Measurements from ENCODE around the gene CYP2B6.
"Not testable (repeated sequence)": the region's sequence is repeated elsewhere in the genome, so short reads cannot be mapped to it uniquely, and the experiment has no call there.

Gene CYP2B6

DNA sequence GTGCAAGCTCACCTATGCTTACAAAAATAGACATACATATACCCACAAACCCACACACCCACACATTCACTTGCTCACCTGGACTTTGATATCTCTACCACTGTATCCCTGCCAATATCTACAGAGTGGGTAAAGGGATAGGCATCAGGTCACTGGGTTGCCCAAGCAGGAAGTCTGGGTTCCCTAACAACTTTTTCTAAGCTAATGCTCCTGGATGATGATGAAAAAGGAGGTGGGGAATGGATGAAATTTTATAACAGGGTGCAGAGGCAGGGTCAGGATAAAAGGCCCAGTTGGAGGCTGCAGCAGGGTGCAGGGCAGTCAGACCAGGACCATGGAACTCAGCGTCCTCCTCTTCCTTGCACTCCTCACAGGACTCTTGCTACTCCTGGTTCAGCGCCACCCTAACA lies at the start of gene CYP2B6:
Gene CYP2B6, plus strand, starts transcription at position 311 of the 410 bp plus-strand sequence. Its CDS starts 24 bp downstream, at position 335.
- DNase-seq = no peak

DNA sequence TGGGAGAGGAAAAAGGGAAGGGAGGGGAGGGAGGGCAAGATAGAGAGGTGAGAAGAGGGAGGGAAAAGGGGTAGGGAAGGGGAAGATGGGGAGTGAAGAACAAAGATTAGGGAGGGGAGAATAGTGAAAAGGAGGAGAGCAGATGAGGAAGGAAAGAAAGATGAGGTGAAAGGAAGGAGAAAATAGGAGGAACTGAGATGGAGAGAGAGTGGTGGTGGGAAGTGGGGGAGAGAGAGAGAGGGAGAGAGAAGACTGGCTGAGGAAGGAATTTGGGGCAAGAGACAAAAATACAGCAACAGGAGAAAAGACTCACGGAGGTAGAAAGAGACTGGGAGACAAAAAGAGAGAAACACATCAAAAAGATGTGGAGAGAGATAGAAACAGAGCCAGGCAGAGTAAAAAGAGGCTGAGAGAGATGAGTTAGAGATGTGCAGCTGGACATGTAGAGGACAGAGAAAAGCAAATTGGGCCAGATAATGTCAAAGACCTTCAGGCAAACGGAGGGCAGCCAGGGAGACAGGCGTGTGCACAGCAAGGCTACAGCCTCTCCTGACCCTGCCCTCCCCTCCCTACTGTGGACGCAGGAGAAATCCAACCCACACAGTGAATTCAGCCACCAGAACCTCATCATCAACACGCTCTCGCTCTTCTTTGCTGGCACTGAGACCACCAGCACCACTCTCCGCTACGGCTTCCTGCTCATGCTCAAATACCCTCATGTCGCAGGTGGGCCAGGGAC lies 49.4 kb upstream of the CYP2B6 start:
- no peak for DNase-seq

DNA sequence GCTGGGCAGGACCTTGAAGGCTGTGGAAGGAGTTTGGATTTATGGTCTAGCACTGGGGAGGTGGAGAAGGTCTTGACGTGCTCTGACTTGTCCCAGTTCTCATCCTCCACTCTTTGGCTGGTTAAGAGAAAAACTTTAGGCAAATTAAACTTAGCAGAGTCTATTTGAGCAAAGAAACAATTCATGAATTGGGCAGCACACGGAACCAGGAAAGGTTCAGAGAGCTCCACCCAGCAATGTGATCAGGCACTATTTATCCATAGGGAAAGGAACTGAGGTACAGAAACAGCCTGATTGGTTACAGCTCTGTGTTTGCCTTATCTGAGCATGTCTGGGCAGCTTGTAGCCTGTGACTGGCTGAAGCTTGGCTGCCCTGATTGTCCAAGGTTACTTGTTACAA lies 45.4 kb upstream of the CYP2B6 start:
- DNase-seq = no peak

DNA sequence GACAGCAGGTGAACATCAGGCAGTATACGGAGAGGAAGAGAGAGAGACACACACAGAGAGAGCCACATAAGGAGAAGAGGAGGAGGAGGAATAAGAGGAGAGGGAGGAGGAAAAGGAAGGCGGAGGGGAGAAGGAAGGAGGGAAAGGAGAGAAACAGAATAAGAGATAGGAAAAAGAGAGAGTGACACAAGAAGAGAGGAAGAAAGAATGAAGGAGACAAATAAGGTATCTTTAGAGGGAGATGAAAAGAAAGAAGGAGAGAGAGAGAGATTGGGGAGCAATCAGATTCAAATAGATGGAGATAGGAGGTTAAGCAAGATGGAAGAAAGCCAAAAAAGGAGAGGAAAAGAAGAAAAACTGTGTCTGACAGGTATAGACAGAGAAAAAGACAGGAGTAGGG lies 44.0 kb upstream of the CYP2B6 start:
- DNase-seq = no peak

DNA sequence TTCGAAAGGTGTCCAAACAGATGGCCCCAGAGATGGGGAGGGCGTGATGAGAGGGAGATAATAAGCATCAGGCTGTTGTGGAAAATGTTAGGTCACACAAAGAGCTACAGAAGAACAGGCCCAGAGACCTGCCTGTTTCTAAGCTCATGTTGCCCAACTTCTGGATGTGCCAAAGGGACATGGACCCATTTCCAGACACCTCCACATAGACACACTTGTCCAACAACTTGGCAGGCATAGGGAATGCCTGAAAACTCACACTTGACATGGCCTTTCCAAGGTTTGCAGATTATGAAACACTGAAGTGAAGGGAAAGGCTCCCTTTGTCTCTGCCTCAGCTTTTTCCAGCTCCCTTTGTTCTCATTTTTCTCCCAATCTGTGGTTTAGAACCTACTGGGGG lies 43.5 kb upstream of the CYP2B6 start:
- no peak for DNase-seq

DNA sequence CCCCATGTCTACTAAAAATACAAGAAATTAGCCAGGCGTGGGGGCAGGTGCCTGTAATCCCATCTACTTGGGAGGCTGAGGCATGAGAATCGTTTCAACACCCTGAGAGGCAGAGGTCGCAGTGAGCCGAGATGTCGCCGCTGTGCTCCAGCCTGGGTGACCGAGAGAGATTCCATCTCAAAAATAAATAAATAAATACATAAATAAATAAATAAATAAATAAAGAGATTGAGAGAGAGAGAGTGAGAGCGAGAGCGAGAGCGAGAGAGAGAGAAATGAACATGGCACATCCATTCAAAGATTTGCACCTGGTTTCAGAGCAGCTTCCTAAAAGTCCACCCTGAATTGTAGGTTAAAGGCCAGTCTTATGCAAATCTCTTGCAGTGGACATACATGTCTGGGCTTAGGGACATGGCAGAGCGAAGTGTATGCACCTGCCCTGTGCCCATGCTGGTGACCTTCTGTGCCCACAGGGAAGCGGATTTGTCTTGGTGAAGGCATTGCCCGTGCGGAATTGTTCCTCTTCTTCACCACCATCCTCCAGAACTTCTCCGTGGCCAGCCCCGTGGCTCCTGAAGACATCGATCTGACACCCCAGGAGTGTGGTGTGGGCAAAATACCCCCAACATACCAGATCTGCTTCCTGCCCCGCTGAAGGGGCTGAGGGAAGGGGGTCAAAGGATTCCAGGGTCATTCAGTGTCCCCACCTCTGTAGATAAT lies 42.3 kb upstream of the CYP2B6 start:
- no peak for DNase-seq

DNA sequence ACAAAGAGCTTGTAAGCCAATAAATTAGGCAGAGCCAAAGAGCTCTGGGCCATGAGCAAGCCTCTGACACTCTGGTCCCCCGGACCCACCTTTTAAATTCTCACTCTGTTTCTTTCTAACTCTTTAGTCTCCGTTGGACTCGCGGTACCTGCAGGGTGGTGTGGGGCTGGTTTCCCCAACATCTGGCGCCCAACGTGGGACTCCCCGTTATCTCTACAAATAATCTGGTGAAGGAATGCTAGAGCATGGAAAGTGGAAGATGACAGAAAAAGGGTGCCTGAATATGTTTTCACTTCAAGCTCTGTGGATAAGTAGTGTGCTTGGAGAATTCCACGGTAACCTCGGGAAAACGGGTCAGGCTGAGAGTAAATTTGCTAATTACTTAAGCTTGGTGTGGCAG lies 36.5 kb upstream of the CYP2B6 start:
- DNase-seq = no peak

DNA sequence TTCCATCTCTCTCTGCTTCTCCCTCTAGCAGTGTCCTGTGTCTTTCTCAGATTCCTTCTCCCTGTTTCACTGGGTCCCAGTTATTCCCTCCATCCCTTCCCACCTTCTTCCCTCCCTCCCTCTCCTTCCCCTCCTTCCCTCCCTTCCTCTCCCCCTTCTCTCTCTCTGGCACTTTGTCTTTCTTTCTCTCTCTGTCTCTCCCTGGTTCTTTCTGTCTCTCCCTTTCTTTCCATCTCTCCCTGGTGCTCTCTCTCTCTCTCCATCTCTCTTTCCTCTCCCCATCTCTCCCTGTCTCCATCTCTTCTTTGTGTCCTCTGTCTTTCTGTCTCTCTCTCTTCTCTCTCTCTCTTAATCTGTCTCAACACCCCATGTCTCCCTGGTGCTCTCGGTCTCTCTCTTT lies 31.7 kb upstream of the CYP2B6 start:
- DNase-seq = no peak

DNA sequence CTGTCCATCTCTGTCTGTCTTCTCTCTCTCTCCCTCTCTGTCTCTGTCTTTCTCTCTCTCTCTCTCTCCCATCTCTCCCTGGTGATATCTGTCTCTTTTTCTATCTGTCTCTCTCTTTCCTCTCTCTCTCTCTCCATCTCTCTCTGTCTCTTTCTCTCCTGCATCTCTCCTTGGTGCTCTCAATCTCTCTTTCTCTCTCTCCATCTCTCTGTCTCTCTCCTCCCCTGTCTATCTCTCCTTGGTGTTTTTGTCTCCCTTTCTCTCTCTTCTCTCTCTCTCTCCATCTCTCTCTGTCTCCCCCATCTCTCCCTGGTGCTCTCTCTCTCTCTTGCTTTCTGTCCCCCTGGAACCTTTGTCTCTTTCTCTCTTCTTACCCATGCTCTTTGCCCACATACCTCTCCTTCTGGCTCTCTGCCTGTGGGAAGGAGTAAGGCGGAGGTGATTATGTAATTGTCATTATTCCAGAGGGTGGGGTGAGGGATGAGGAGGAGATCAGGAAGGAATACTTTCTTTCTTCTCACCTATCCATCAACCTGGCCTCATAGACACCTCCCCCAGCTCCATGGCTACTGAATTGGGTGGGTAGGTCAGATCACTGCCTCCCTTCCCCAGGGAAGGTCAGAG lies 30.9 kb upstream of the CYP2B6 start:
- no peak for DNase-seq

DNA sequence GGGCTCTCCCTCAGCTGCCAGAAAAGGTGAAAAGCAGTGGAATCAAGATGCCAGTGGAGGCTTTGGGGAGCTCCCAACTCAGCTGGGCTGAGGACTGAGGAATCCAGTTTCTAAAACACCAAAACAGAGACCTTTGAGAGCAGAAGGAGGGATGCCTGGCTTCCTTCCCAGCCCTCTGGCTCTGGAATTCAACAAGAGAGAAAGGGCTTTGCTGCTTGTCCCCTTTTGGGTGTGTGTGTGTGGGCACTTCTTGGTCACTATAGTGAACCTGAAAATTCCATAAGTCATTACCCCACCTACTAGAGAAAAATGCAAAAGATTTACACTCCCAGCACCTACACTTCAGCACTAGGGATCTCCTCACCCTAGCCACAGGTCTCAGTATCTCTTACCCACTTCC lies 30.3 kb upstream of the CYP2B6 start:
- DNase-seq = no peak

DNA sequence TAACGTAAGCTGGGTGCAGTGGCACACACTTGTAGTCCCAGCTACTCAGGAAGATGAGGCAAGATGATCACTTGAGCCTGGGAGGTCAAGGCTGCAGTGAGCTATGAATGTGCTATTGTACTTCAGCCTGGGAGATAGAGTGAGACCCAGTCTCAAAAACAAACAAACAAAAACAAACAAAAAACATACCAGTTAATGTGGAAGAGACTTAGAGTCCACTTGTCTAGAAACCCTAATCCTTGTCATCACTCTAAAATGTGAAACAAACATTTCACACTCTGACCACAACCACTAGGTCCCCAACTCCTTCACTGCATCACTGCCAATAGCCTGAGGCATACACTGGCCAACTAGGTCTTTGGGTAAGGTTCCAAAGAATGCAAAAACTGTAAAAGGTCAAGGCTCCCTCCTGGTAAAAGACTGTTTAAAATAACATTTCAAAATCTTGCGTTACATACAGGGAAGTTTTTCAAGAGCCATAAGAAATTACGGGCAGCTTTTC lies 28.6 kb upstream of the CYP2B6 start:
- no peak for DNase-seq

DNA sequence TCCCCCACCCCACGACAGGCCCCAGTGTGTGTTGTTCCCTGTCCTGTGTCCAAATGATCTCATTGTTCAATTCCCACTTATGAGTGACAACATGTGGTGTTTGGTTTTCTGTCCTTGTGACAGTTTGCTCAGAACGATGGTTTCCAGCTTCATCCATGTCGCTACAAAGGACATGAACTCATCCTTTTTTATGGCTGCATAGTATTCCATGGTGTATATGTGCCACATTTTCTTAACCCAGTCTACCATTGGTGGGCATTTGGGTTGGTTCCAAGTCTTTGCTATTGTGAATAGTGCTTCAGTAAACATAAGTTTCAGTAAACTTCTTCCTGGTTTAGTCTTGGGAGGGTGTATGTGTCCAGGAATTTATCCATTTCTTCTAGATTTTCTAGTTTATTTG lies 26.7 kb upstream of the CYP2B6 start:
- not testable (repeated sequence) for DNase-seq

DNA sequence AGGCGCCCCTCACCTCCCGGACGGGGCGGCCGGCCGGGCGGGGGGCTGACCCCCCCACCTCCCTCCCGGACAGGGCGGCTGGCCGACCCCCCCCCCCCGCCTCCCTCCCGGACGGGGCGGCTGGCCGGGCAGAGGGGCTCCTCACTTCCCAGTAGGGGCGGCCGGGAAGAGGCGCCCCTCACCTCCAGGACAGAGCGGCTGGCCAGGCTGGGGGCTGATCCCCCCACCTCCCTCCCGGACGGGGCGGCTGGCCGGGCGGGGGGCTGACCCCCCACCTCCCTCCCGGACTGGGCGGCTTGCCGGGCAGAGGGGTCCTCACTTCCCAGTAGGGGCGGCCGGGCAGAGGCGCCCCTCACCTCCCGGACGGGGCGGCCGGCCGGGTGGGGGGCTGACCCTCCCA lies 25.7 kb upstream of the CYP2B6 start:
- not testable (repeated sequence) for DNase-seq

DNA sequence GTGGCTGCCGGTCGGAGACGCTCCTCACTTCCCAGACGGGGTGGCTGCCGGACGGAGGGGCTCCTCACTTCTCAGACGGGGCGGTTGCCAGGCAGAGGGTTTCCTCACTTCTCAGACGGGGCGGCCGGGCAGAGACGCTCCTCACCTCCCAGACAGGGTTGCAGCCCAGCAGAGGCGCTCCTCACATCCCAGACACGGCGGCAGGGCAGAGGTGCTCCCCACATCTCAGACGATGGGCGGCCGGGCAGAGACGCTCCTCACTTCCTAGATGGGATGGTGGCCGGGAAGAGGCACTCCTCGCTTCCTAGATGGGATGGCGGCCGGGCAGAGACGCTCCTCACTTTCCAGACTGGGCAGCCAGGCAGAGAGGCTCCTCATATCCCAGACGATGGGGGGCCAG lies 24.5 kb upstream of the CYP2B6 start:
- not testable (repeated sequence) for DNase-seq

DNA sequence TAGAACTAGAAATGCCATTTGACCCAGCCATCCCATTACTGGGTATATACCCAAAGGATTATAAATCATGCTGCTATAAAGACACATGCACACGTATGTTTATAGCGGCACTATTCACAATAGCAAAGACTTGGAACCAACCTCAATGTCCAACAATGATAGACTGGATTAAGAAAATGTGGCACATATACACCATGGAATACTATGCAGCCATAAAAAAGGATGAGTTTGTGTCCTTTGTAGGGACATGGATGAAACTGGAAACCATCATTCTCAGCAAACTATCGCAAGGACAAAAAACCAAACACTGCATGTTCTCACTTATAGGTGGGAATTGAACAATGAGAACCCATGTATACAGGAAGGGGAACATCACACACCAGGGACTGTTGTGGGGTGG lies 23.0 kb upstream of the CYP2B6 start:
- DNase-seq = not testable (repeated sequence)

DNA sequence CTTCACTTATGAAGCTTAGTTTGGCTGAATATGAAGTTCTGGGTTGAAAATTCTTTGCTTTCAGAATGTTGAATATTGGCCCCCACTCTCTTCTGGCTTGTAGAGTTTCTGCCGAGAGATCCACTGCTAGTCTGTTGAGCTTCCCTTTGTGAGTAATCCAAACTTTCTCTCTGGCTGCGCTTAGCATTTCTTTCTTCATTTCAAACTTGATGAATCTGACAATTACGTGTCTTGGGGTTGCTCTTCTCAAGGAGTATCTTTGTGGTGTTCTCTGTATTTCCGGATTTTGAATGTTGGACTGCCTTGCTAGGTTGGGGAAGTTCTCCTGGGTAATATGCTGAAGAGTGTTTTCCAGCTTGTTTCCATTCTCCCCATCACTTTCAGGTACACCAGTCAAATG lies 21.4 kb upstream of the CYP2B6 start:
- DNase-seq = not testable (repeated sequence)

DNA sequence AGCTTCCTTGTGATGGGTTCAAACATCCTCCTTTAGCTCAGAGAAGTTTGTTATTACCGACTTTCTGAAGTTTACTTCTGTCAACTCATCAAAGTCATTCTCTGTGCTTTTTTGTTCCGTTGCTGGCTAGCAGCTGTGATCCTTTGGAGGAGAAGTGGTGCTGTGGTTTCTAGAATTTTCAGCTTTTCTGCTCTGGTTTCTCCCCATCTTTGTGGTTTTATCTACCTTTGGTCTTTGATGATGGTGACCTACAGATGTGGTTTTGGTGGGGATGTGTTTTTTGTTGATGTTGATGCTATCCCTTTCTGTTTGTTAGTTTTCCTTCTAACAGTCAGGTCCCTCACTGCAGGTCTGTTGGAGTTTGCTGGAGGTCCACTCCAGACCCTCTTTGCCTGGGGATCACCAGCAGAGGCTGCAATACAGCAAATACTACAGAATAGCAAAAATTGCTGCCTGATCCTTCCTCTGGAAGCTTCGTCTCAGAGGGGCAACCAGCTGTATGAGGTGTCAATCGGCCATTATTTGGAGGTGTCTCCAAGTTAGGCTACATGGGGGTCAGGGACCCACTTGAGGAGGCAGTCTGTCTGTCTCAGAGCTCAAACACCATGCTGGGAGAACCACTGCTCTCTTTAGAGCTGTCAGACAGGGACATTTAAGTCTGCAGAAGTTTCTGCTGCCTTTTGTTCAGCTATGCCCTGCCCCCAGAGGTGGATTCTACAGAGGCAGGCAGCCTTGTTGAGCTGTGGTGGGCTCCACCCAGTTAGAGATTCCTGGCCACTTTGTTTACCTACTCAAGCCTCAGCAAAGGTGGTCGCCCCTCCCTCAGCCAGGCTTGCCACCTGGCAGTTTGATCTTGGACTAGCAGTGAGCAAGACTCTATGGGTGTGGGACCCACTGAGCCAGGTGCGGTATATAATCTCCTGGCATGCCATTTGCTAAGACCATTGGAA lies 20.4 kb upstream of the CYP2B6 start:
- DNase-seq = not testable (repeated sequence)

DNA sequence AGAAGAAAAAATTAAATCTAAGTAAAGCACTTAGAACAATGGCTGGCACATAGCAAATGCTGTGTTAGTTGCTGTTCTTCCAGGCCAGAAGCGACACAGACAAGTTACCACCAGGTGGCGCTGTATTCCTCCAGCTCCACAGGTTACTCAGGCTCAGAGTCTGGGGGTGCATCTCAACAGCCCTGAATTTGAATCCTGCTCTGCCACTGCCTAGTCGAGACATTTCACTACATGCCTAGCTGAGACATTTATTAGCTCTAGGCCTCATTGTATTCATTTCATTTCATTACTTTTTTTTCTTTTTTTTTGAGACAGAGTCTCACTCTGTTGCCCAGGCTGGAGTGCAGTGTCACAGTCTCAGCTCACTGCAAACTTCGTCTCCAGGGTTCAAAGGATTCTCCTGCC lies 16.4 kb upstream of the CYP2B6 start:
- DNase-seq = peak; percentile 52

DNA sequence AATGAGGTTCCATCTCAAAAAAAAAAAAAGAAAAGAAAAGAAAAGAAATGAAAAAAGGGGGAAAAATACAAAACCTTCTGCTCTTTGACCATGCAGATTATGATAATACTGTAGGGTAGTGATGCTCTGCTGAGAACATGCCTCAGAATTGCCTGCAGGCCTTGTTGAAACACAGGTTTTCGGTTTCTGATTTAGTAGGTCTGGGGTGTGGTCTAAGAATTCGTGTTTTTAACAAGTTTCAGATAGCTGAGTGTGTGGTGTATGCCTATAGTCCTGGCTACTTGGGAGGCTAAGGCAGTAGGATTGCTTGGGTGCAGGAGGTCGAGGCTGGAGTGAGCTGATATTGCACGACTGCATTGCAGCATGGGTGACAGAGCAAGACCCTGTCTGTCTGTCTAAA lies 14.9 kb upstream of the CYP2B6 start:
- no peak for DNase-seq

DNA sequence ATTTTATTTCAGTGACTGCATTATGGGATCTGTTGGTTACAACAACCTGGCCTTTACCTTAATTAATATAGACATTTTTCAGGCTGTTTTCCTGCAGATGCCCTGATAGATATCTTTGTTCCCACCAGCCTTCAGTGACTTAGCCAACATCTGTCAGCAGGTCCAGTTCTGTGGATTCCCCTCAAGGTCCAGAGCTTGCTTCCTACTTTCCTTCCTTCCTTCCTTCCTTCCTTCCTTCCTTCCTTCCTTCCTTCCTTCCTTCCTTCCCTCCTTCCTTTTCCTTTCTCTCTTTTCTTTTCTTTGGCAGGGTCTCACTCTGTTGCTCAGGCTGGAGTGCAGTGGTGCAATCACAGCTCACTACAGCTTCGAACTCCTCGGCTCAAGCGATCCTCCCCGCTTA lies 14.4 kb upstream of the CYP2B6 start:
- no peak for DNase-seq

DNA sequence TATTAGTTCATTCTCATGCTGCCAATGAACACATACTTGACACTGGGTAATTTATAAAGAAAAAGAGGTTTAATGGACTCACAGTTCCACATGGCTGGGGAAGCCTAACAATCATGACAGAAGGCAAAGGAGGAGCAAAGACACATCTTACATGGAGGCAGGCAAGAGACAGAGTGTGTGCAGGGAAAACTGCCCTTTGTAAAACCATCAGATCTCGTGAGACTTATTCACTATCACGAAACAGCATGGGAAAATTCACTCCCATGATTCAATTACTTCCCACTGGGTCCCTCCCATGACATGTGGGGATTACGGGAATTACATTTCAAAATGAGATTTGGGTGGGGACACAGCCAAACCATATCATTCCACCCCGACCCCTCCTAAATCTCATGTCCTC lies 11.3 kb upstream of the CYP2B6 start:
- DNase-seq = not testable (repeated sequence)

DNA sequence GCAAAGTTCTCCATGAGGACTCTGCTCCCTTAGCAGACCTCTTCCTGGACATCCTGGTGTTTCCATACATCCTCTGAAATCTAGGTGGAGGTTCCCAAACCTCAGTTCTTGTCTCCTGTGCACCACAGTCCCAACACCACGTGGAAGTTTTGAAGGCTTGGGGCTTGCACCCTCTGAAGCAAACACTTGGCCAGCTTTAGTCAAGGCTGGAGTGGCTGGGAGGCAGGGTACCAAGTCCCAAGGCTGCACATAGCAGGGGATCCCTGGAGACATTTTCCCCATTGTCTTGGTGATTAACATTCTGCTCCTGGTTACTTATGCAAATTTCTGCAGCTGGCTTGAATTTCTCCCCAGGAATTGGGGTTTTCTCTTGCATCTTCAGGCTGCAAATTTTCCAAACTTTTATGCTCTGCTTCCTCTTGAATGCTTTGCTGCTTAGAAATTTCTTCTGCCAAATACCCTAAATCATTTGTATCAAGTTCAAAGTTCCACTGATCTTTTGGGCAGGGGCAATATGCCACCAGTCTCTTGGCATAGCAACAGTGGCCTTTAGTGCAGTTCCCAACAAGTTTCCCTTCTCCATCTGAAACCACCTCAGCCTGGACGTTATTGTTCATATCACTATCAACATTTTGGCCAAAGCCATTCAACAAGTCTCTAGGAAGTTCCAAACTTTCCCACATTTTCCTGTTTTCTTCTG lies 10.2 kb upstream of the CYP2B6 start:
- DNase-seq = not testable (repeated sequence)
